NT2/D1 (cell line): ENCODE measurements around the gene RBMS3.

Source experiments
- DNase-seq: peaks from one replicate; pipeline ENCODE4 v3.0.0-alpha.2; 2011; ENCODE audit warnings: low read depth, low spot score
- H3K27me3 ChIP-seq: 2 replicates; pipeline ENCODE4 v1.6.0; 2011; ENCODE audit warnings: mild to moderate bottlenecking; ENCODE audit not compliant: insufficient read length, insufficient read depth
- H3K36me3 ChIP-seq: 2 replicates; pipeline ENCODE4 v1.6.1; 2011; ENCODE audit warnings: mild to moderate bottlenecking, low read length, mixed read lengths; ENCODE audit not compliant: insufficient read depth, insufficient read length
- H3K4me1 ChIP-seq: 2 replicates; pipeline ENCODE4 v1.5.1; 2011; ENCODE audit not compliant: insufficient read depth, insufficient read length
- H3K4me3 ChIP-seq: 2 replicates; pipeline ENCODE4 v1.5.1; 2011; ENCODE audit warnings: low read depth; ENCODE audit not compliant: insufficient read length
- H3K9ac ChIP-seq: 2 replicates; pipeline ENCODE4 v1.6.0; 2011; ENCODE audit warnings: low read depth; ENCODE audit not compliant: insufficient read length
- H3K9me3 ChIP-seq: 2 replicates; pipeline ENCODE4 v1.5.1; 2011; ENCODE audit warnings: mild to moderate bottlenecking, low read length; ENCODE audit not compliant: insufficient read depth
- SUZ12 ChIP-seq: IDR thresholded peaks from 2 replicates; pipeline ENCODE4 v1.6.1; 2011; ENCODE audit not compliant: insufficient read length, insufficient read depth; ENCODE audit errors: extremely low read depth
- YY1 ChIP-seq: IDR thresholded peaks from 2 replicates; pipeline ENCODE4 v1.6.1; 2011; ENCODE audit not compliant: insufficient read length, insufficient read depth
- ZNF274 ChIP-seq: IDR thresholded peaks from 2 replicates; pipeline ENCODE4 v1.6.1; 2011; ENCODE audit warnings: mild to moderate bottlenecking, low read depth, low read length

RBMS3 gene

GRCh38 chr3:29611252-29611651, 330.4 kb downstream of the RBMS3 start:
- TF ChIP-seq ZNF274, result no peak
- no peak for TF ChIP-seq SUZ12
- TF ChIP-seq YY1, result no peak
- no peak for DNase-seq
- no peak overlapping the region for H3K4me3 ChIP-seq
- H3K36me3 ChIP-seq, result no peaks in the 10 kb centered on the region
- H3K4me1 ChIP-seq, result no peaks in the 10 kb centered on the region
- H3K27me3 ChIP-seq, result no peaks in the 10 kb centered on the region
- no peaks in the 10 kb centered on the region for H3K9me3 ChIP-seq
- no peak overlapping the region for H3K9ac ChIP-seq

GRCh38 chr3:29612536-29612935, 331.7 kb downstream of the RBMS3 start:
- H3K36me3 ChIP-seq, result no peaks in the 10 kb centered on the region
- TF ChIP-seq ZNF274, result no peak
- no peak for TF ChIP-seq SUZ12
- no peak for TF ChIP-seq YY1
- H3K9me3 ChIP-seq, result no peaks in the 10 kb centered on the region
- no peaks in the 10 kb centered on the region for H3K4me1 ChIP-seq
- H3K4me3 ChIP-seq, result no peak overlapping the region
- no peak overlapping the region for H3K9ac ChIP-seq
- no peaks in the 10 kb centered on the region for H3K27me3 ChIP-seq
- no peak for DNase-seq

GRCh38 chr3:29614954-29615353, 334.1 kb downstream of the RBMS3 start:
- DNase-seq, result no peak
- Histone ChIP-seq H3K9me3 (no peaks in the 10 kb centered on the region), H3K9ac (no peak overlapping the region), H3K27me3 (no peaks in the 10 kb centered on the region), H3K36me3 (no peaks in the 10 kb centered on the region), H3K4me3 (no peak overlapping the region), H3K4me1 (no peaks in the 10 kb centered on the region)
- TF ChIP-seq YY1 (no peak), ZNF274 (no peak), SUZ12 (no peak)

- Histone ChIP-seq H3K9ac (no peak overlapping the region), H3K9me3 (no peaks in the 10 kb centered on the region), H3K4me3 (no peak overlapping the region), H3K4me1 (no peaks in the 10 kb centered on the region), H3K27me3 (no peaks in the 10 kb centered on the region), H3K36me3 (no peaks in the 10 kb centered on the region)
- no peak for TF ChIP-seq YY1
- no peak for TF ChIP-seq SUZ12
- TF ChIP-seq ZNF274, result no peak
- no peak for DNase-seq
Observed at GRCh38 chr3:29618395-29619282, 337.8 kb downstream of the RBMS3 start.

DNA sequence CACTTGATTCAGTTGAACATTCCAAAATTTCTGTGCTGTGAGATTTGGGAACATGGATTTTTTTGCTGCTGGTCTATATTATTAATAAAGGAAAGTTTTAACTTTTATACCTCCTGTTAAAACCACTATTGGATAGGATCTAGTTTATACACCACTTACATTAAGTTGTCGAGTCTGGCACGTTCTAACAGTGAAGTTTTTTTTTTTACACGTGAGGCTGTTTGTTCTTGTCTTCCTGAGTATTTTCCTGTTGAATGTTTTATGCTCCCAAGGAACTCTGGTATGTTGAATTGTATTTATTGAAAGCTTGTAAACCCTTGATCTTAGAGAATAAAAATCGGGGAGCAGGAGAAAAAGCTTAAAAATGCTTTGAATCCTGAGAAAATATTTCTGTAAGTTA, 338.8 kb downstream of the RBMS3 start:
- H3K4me1 ChIP-seq, result no peaks in the 10 kb centered on the region
- no peak for TF ChIP-seq YY1
- TF ChIP-seq SUZ12, result no peak
- no peak for TF ChIP-seq ZNF274
- no peak overlapping the region for H3K9ac ChIP-seq
- no peaks in the 10 kb centered on the region for H3K9me3 ChIP-seq
- no peaks in the 10 kb centered on the region for H3K36me3 ChIP-seq
- no peak for DNase-seq
- H3K4me3 ChIP-seq, result no peak overlapping the region
- no peaks in the 10 kb centered on the region for H3K27me3 ChIP-seq

GRCh38 chr3:29627136-29628117, 346.6 kb downstream of the RBMS3 start:
- Histone ChIP-seq H3K27me3 (no peaks in the 10 kb centered on the region), H3K9ac (no peak overlapping the region), H3K36me3 (no peaks in the 10 kb centered on the region), H3K9me3 (no peaks in the 10 kb centered on the region), H3K4me3 (no peak overlapping the region), H3K4me1 (no peaks in the 10 kb centered on the region)
- DNase-seq, result no peak
- no peak for TF ChIP-seq ZNF274
- TF ChIP-seq SUZ12, result no peak
- no peak for TF ChIP-seq YY1

- Histone ChIP-seq H3K4me1 (no peaks in the 10 kb centered on the region), H3K27me3 (no peaks in the 10 kb centered on the region), H3K9me3 (no peaks in the 10 kb centered on the region), H3K36me3 (no peaks in the 10 kb centered on the region), H3K4me3 (no peak overlapping the region), H3K9ac (no peak overlapping the region)
- TF ChIP-seq SUZ12, result no peak
- TF ChIP-seq ZNF274, result no peak
- TF ChIP-seq YY1, result no peak
- DNase-seq, result no peak
Observed at GRCh38 chr3:29628795-29629194, 347.9 kb downstream of the RBMS3 start.
